Stimulated activated CD4-positive, alpha-beta T cell treated with anti-CD3 and anti-CD28 coated beads, Interleukin-12 subunit alpha, Interleukin-12 subunit beta, amount 100 ng/mL, for 48 hours (primary cell): ENCODE data around the gene PAM16.
"Not testable (repeated sequence)": the region's sequence is repeated elsewhere in the genome, so short reads cannot be mapped to it uniquely, and the experiment has no call there.

Source experiments
- DNase-seq, 3 donors: peaks; one replicate each; pipeline ENCODE4 v3.0.0-alpha.2; 2020; ENCODE audit warnings: low read depth in 2 of 3, low spot score in 1 of 3

Gene PAM16

GRCh38 chr16:4353675-4354074, 2.6 kb upstream of the PAM16 start:
- DNase-seq = no peak

DNA sequence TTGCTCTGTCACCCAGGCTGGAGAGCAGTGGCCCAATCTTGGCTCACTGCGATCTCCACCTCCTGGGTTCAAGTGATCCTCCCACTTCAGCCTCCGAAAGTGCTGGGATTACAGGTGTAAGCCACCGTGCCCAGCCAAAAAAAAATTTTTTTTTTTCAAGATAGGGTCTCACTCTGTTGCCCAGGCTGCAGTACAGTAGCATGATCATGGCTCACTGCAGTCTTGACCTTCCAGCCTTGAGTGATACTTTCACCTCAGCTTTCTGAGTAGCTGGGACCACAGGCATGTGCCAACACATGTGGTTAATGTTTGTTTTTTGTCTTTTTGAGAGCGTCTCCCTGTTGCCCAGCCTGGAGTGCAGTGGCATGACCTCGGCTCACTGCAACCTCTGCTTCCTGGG, 1.7 kb upstream of the PAM16 start:
- DNase-seq = no peak

DNA sequence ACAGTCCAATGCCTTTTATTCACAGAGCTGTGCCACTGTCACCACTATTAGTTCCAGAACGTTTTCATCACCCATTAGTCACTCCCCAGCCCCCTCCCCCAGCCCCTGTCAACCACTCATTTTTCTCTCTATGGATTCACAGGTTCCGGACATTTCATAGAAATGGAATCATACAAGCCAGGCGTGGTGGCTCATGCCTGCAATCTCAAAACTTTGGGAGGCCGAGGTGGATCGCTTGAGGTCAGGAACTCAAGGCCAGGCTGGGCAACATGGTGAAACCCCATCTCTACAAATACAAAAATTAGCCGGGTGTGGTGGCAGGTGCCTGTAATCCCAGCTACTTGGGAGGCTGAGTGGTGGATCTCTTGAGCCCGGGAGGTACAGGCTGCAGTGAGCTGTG, 759 bp upstream of the PAM16 start:
- DNase-seq = no peak

DNA sequence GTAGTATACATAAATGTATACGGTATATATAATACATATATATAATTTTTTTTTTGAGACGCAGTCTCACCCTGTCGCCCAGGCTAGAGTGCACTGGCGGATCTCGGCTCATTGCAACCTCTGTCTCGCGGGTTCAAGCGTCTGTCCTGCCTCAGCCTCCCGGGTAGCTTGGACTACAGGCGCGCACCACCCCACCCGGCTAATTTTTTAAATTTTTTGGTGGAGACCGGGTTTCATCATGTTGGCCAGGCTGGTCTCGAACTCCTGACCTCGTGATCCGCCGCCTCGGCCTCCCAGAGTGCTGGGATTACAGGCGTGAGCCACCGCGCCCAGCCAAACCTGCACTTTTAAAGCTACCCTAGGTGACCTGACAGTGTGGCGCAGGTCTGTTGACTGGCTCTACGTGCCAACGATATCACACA, 745 bp downstream of the PAM16 start:
- DNase-seq = peak in 1 of 3 donors; percentile 17

- no peak for DNase-seq
Measured at GRCh38 chr16:4349332-4349731, 1.8 kb downstream of the PAM16 start.

- no peak for DNase-seq
Measured at GRCh38 chr16:4347765-4348509, 3.2 kb downstream of the PAM16 start.

GRCh38 chr16:4347010-4347409, 4.1 kb downstream of the PAM16 start:
- no peak for DNase-seq

- no peak for DNase-seq
Measured at GRCh38 chr16:4345836-4346781, 5.0 kb downstream of the PAM16 start.

DNA sequence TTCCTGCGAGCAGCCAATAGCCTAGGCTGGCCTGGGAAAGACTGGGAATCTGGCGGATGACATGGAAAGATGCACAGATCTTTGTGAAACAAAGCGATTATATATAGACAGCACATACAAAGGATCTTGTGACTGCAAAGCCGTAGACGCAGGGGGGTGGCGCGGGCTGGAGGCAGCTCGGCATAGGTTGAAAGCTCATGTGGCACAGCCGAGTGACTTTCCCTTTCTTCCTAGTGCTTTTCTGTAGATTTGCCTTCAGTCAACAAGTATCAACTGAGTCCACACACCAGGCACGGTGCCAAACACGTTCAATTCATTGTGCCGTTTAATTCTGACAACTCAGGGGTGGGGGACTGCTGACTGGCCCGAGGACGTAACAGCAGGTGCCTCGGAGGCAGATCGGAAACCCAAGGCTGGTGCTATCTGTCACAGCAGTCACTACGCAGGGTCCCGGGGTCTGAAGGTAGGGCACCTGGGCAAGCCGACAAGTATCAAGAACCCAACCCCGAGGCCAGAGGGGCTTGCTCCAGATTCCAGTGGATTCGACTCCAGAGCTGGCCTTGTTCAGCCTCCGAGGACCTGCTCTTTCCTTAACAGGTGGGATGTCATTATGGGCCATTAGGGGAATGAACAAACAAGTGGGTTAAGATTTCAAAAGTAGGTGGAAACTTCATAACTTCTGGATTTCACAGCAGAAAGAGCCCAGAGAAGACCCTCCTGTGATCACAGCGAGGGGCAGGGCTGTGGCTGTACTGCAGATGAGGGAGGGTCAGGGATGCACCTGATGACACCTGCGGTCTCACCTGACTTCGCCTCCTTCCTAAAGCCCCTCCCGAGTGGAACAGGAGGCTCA, 5.9 kb downstream of the PAM16 start:
- DNase-seq = no peak

DNA sequence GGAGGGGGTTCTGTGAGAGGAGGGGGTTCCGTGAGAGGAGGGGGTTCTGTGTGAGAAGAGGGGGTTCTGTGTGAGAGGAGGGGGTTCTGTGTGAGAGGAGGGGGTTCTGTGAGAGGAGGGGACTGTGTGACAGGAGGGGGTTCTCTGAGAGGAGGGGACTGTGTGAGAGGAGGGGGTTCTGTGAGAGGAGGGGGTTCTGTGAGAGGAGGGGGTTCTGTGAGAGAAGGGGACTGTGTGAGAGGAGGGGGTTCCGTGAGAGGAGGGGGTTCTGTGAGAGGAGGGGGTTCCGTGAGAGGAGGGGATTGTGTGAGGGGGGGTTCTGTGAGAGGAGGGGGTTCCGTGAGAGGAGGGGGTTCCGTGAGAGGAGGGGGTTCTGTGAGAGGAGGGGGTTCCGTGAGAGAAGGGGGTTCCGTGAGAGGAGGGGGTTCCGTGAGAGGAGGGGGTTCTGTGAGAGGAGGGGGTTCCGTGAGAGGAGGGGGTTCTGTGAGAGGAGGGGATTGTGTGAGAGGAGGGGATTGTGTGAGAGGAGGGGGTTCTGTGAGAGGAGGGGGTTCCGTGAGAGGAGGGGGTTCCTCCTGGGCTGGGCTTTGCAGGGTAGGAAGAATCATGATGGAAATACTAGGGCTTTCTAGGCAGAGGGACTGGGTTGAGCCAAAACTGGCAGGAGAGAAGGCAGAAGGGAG, 6.7 kb downstream of the PAM16 start:
- DNase-seq = not testable (repeated sequence)

DNA sequence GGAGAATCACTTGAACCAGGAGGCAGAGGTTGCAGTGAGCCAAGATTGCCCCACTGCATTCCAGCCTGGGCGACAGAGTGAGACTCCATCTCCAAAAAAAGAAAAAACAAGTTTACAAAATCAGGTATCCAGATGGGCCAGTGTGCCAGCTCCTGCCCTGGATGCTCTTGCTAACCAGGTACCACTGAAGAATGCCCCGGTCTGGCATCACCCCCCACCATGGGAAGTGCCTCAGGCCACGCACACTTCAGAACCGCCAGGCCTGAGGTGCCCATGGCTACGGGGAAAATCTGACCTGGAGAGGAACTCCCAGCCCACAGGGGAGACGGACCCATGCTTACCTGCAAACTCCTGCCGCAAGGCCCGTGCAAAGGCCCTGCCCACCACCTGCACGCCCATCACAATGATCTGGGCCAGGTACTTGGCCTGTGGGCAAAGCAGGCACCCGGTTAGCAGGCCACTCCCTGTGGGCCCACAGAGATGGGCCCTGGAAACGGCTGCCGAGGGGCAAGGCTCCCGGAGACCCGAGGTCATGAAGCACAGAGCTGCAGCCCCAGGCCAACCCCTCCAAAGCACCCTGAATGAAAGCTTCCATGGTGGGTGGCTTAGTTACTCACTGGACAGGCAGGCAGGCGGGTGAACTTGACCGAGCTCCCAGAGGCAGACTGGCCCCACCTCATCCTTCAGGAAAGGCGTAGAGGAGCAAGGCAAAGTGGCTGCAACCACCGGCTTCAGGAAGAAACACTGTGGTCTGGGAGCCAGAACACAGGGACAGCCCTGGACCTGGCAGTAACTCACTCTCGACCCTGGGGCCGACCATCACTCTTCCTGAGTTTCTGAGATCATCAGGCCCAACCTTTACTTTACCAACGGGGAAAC, 8.0 kb downstream of the PAM16 start:
- DNase-seq = no peak

DNA sequence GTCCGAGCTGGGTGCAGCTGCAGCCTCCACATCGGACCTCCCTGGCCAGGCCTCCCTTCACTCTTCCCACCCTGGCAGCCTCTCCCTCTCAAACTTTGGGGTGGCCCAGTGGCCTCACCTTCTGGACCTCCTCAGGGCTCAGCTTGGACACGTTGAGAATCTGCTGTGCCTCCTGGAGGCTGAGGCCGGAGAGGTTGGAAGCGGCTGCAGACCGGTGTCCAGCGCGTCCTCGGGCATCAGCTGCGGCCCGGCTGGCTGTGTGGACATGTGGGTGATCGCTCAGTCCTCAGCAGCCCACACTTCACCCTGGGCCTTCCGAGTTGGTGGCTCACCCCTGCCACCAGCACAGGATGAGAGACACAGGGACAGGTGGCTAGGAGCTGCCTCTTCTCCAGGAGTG, 9.9 kb downstream of the PAM16 start:
- DNase-seq = no peak

DNA sequence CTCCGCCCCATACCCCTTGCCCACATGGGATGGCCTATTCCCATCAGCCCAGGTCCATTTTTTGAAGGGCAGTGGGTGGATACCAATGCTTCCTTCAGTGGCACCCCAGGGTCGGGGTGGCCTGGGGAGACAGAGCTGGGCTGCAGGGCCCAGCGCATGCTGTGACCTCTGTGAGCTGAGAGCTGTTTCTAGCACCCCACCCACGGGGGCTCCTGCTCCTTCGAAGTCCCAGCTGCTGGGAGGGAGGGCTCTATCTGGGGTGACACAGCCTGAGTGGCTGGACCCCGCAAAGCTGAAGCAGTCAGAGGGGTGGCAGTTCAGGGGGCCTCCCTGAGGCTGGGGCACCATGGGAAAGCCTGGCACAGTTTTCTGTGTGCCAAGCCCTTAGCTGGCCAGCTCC, 10.7 kb downstream of the PAM16 start:
- no peak for DNase-seq

- DNase-seq = no peak
Measured at GRCh38 chr16:4339909-4340308, 11.2 kb downstream of the PAM16 start.

DNA sequence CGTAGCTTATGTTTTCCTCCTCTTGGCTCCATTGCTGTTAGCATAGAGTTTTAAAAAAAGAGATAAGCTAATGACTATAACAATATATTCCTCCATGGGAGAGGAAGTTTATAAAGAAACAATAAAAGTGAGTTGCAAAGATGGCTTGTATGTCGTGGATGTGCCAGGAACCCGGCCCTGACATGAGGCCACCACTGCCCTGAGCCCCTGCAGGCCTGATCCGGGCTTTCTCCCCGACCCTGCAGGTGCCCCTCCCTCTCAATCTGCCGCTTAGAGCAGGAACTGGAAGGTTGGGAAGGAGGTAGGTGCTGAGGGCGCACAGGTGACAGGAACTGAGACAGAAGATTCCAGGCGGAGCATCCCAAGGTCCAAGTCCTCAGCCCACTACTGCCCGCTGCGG, 11.7 kb downstream of the PAM16 start:
- DNase-seq = no peak

DNA sequence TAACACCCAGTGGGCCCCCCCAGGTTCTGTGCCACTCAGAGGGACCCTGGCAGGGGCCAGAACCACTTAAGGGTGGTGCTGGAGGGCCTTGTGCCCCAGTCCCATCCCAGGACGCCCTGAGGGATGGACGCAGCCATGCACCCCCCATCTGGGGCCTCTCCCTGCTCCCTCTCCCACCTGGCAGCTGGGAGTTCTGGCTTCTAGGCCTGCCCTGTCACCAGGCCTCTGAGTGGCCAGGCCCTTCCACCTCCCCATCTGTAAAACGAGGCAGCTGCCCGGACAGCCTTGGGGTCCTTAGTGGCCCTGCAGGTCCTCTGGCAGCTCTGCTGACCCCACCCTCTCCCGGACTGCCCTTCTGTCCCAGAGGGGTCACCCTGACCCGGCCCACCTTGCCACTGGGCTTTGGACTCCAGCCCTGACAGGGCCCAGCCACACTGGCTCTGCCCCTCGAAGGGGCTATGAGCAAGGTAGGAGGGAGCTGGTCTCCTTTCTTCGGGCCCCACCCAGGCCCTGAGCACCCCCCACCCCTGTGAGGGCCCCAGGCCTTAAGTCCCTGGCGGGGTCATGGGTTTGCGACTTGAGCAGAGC, 12.3 kb downstream of the PAM16 start:
- DNase-seq = no peak

DNA sequence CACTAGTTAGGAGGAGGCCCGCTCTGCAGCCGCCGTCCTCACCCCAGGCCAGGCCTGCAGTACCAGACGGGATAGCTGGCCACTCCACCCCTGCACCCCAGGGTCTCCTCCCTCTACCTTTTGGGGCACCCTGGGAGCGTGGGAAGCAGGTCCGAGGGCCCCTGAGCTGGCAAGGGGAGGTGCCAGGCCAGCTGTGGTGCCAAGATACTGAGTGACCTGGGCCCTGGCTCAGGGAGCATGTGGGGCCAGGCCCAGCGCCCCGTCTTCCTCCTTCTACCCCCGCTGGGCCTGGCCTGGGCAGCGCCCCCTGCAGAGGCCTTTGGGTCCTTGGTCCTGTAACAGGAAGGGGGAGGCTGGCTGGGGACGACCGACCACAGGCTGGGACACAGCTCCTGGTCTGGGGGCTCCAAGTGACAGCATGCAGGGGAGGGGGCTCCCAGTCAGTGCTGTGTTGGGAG, 13.0 kb downstream of the PAM16 start:
- no peak for DNase-seq

GRCh38 chr16:4337540-4338088, 13.5 kb downstream of the PAM16 start:
- no peak for DNase-seq
